Testis (tissue), 3 donors: ENCODE results near the gene AMMECR1. TPM values are rescaled to one million over a fixed set of nuclear protein-coding genes. Genes with fewer than 3 reads are reported as not detected.

Source experiments
- DNase-seq: peaks from one replicate; pipeline ENCODE4 v3.0.0-alpha.2; 2019
- H3K27ac ChIP-seq, 2 donors: fragments of 200-600 bp; sonication (generic); one replicate each; pipeline ENCODE4 v1.5.1; 2019
- H3K27me3 ChIP-seq: fragments of 200-600 bp; sonication (generic); one replicate; pipeline ENCODE4 v1.5.1; 2019
- H3K36me3 ChIP-seq: fragments of 200-600 bp; sonication (generic); one replicate; pipeline ENCODE4 v1.5.1; 2017; ENCODE audit warnings: low read depth; ENCODE audit errors: missing control alignments
- H3K4me1 ChIP-seq: fragments of 200-600 bp; sonication (generic); one replicate; pipeline ENCODE4 v1.5.1; 2019
- H3K4me3 ChIP-seq, 2 donors: fragments of 200-600 bp; sonication (generic); one replicate each; pipeline ENCODE4 v1.5.1; 2017 to 2019
- H3K9me3 ChIP-seq: fragments of 200-600 bp; sonication (generic); one replicate; pipeline ENCODE4 v1.5.1; 2017
- POLR2A ChIP-seq: fragments of 450-650 bp; IDR thresholded peaks from one replicate; pipeline ENCODE4 v1.6.1; 2017; ENCODE audit warnings: antibody characterized with exemption, mild to moderate bottlenecking, moderate library complexity
- WGBS, 2 donors: methylation state at CpG; one replicate each; pipeline ENCODE4 v1.1.5; 2018; 5-methylcytosine and 5-hydroxymethylcytosine counted together
- intact Hi-C: fragments of 100-400 bp; cut with DNase I; formaldehyde crosslinking; loops from one replicate; pipeline ENCODE4 v1.15.1; 2023; ENCODE audit warnings: low total_unique reads
- polyA plus RNA-seq: library from polyadenylated mRNA; stranded (reverse); fragments of 350-450 nt; fragmentation: Illumina TruSeq; extraction: RNeasy Lipid Tissue Mini Kit (QIAGEN cat#74804); gene quantifications from one replicate; pipeline ENCODE4 v1.2.3, GENCODE V29; 2014; ENCODE audit warnings: low read depth, low replicate concordance; ENCODE audit not compliant: insufficient read depth
- total RNA-seq, 2 donors: library from RNA; depleted of rRNA; stranded (reverse); fragments of >200 nt; gene quantifications; one replicate each; pipeline ENCODE4 v1.2.3, GENCODE V29; 2016
- TF ChIP-seq, protein P1 (sequence below), 3 experiments: fragments of 450-650 bp in 2 of 3; fragments of 200-600 bp in 1 of 3; sonication (generic) in 1 of 3; IDR thresholded peaks; one replicate each; pipeline ENCODE4 v1.5.1; 2016 to 2019; ENCODE audit warnings: antibody characterized with exemption in 3 of 3, mild to moderate bottlenecking in 2 of 3, moderate library complexity in 1 of 3

AMMECR1 gene
- total and polyA plus RNA-seq, 3 donors from 2014 or later, result 3.3 to 5.7 (median 5.4) TPM

DNA sequence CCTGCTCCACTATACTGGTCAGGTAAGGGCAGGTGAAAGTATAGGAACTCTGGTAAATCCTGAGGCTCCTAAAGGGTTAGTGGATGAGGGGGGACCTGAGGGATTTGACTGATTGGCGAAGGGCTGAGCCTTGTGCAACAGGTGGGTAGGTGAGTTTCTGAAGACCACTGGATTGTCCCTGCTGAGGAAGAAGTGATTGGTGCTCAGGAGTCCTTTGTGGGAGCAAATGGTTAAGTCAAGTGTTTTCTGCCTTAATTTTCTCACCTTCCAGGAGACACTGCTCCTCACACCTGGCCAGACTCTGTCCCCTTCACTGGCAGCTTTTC is 156.6 kb downstream of the AMMECR1 start:
- WGBS, 2 donors, result 100% methylated on average over 1 of the region's 1 CpG; no CpG with 5 or more reads in 1 of the 2 donors
- no peak overlapping the region for H3K4me3 ChIP-seq
- no peak overlapping the region for H3K27ac ChIP-seq
- no peaks in the 10 kb centered on the region for H3K36me3 ChIP-seq
- no peaks in the 10 kb centered on the region for H3K4me1 ChIP-seq
- no peaks in the 10 kb centered on the region for H3K9me3 ChIP-seq
- intact Hi-C loops, result no loop called here
- DNase-seq, result no peak
- no peak for TF ChIP-seq POLR2A
- TF ChIP-seq, protein P1, sequence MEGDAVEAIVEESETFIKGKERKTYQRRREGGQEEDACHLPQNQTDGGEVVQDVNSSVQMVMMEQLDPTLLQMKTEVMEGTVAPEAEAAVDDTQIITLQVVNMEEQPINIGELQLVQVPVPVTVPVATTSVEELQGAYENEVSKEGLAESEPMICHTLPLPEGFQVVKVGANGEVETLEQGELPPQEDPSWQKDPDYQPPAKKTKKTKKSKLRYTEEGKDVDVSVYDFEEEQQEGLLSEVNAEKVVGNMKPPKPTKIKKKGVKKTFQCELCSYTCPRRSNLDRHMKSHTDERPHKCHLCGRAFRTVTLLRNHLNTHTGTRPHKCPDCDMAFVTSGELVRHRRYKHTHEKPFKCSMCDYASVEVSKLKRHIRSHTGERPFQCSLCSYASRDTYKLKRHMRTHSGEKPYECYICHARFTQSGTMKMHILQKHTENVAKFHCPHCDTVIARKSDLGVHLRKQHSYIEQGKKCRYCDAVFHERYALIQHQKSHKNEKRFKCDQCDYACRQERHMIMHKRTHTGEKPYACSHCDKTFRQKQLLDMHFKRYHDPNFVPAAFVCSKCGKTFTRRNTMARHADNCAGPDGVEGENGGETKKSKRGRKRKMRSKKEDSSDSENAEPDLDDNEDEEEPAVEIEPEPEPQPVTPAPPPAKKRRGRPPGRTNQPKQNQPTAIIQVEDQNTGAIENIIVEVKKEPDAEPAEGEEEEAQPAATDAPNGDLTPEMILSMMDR (IDR thresholded peaks at IDR 0.05), result no peak
- no peaks in the 10 kb centered on the region for H3K27me3 ChIP-seq

DNA sequence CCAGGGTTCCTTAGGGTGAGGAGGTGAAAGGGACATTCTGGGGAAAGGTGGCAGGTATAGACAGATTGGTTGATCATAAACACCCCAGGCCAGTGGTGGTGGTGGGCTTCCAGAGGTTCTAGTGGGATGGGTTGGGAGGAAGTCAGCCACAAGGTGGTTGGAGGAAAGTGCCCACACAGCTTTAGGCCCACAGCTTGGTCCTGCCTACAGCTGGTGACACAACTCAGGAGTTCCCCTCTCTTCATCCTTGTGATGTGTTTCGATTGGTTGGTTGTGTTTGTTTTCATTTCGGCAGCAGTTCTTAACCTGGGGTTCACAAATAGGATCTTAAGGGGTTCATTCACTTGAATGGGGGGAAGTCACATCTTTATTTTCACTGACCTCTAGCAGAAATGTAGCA is 158.0 kb downstream of the AMMECR1 start:
- no peaks in the 10 kb centered on the region for H3K4me1 ChIP-seq
- H3K27ac ChIP-seq, result no peak overlapping the region
- WGBS, 2 donors, result 77 to 88% methylated on average over 2 of the region's 2 CpGs
- intact Hi-C loops, result loop anchor here (5.0 kb wide), 1 partner anchor 257 kb away; no protein-coding TSS in a partner anchor
- DNase-seq, result no peak
- H3K36me3 ChIP-seq, result no peaks in the 10 kb centered on the region
- H3K4me3 ChIP-seq, result no peak overlapping the region
- TF ChIP-seq POLR2A, result no peak
- TF ChIP-seq, protein P1 (IDR thresholded peaks at IDR 0.05), result no peak
- H3K27me3 ChIP-seq, result no peaks in the 10 kb centered on the region
- no peaks in the 10 kb centered on the region for H3K9me3 ChIP-seq

DNA sequence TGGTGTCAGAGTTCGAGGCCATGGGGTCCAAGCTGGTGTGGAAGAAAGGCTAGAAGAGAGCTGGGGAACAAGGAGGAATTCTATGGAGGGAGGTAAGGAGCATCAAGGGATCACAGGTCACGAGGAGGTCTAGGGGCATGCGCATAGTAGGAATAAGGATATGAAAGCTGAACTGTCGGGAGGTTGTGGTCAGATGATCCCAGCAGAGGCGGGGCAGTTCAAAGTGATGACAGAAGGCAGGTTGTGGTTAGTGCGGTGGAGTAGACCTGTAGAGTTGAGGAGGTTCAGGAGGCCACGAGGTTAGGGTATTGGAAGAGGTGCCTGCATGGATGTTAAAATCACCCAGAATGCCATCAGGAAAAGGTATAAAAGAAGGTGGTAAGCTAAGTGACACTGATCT is 158.7 kb downstream of the AMMECR1 start:
- Histone ChIP-seq H3K36me3 (no peaks in the 10 kb centered on the region), H3K4me1 (no peaks in the 10 kb centered on the region), H3K27me3 (no peaks in the 10 kb centered on the region), H3K4me3 (no peak overlapping the region), H3K9me3 (no peaks in the 10 kb centered on the region), H3K27ac (no peak overlapping the region)
- TF ChIP-seq, protein P1 (IDR thresholded peaks at IDR 0.05), result no peak
- TF ChIP-seq POLR2A, result no peak
- no peak for DNase-seq
- WGBS, 2 donors, result 83 to 88% methylated on average over 7 of the region's 7 CpGs
- intact Hi-C loops, result loop anchor here (5.0 kb wide), 1 partner anchor 258 kb away; no protein-coding TSS in a partner anchor

DNA sequence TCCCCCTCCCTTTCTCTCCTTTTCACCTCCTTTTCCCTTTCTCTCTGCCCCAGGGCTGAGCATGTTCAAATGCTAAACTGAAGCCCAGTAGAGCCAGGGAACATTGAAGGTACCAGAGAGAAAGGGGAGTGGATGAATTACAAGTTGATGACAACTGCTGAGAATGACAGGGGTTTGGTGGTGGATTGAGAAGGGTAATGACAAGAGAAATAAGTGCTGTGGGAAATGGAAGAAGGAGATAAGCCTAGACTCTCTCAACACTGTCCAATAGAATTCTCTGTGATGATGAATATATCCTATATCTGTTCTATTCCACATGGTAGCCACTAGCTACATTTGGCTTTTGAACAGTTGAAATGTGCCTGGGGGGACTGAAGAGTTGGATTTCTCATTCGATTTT is 160.4 kb downstream of the AMMECR1 start:
- Histone ChIP-seq H3K9me3 (no peaks in the 10 kb centered on the region), H3K27me3 (no peaks in the 10 kb centered on the region), H3K4me3 (no peak overlapping the region), H3K4me1 (no peaks in the 10 kb centered on the region), H3K36me3 (no peaks in the 10 kb centered on the region), H3K27ac (no peak overlapping the region)
- no peak for DNase-seq
- WGBS, 2 donors, result 88 to 100% methylated on average over 1 of the region's 1 CpG
- intact Hi-C loops, result loop anchor here (5.0 kb wide), 1 partner anchor 260 kb away; no protein-coding TSS in a partner anchor
- TF ChIP-seq, protein P1 (IDR thresholded peaks at IDR 0.05), result no peak
- TF ChIP-seq POLR2A, result no peak

DNA sequence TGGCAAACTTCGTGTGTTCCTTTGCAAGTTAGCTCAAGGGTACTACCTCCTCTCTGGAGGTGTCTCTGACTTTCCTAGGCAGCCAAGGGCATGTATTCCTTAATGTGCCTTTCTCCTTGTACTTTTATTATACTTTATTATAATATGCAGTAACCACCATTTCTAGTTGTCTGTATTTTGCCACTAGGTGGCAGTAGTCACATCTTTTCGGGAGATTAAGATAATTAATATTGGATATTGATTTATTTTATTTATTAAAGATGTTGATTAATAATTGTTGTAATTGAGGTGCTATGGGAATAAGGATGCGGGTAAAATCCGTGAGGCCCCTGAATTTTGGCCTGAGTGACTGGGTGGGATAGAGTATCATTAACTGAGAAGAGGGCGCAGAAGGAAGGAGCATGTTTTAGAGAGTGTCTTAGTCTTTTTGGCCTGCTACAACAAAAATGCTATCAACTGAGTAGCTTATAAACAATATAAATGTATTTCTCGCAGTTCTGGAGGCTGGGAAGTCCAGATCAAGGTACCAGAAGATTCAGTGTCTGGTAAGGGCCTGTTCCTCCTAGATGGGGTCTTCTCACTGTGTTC is 161.6 kb downstream of the AMMECR1 start:
- no peaks in the 10 kb centered on the region for H3K27me3 ChIP-seq
- H3K27ac ChIP-seq, result no peak overlapping the region
- H3K4me3 ChIP-seq, result no peak overlapping the region
- H3K36me3 ChIP-seq, result no peaks in the 10 kb centered on the region
- WGBS, 2 donors, result 78 to 92% methylated on average over 6 of the region's 6 CpGs
- no peaks in the 10 kb centered on the region for H3K4me1 ChIP-seq
- intact Hi-C loops, result loop anchor here (5.0 kb wide), 1 partner anchor 261 kb away; no protein-coding TSS in a partner anchor
- no peak for TF ChIP-seq POLR2A
- TF ChIP-seq, protein P1 (IDR thresholded peaks at IDR 0.05), result peak in 1 of 3 experiments; percentile 65
- no peaks in the 10 kb centered on the region for H3K9me3 ChIP-seq
- no peak for DNase-seq
